NCI-H2171 treated with DMSO at 0.1 percent for 48 hours (cell line): Measurements from ENCODE around the gene IKBKE.
A peak's percentile ranks its signal among the peaks of the same experiment; 100 is the strongest.
"Not testable (repeated sequence)": the region's sequence is repeated elsewhere in the genome, so short reads cannot be mapped to it uniquely, and the experiment has no call there.

Experiments
- DNase-seq: peaks from one replicate; lab custom pipeline; 2025; lab: John Stamatoyannopoulos, UW

IKBKE gene

DNA sequence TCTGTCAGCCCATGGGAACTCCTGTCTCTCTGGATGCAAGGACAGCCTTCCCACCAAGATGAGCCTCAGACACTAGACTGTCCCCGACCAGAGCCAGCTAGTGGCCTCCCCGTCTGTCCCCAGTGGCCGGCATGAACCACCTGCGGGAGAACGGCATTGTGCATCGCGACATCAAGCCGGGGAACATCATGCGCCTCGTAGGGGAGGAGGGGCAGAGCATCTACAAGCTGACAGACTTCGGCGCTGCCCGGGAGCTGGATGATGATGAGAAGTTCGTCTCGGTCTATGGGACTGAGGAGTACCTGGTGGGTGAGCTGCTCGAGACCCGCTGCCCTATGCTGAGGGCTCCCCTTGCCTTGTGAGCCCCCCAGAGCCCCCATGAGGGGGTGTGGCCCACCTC, 5.8 kb downstream of the IKBKE start:
- DNase-seq: no peak

DNA sequence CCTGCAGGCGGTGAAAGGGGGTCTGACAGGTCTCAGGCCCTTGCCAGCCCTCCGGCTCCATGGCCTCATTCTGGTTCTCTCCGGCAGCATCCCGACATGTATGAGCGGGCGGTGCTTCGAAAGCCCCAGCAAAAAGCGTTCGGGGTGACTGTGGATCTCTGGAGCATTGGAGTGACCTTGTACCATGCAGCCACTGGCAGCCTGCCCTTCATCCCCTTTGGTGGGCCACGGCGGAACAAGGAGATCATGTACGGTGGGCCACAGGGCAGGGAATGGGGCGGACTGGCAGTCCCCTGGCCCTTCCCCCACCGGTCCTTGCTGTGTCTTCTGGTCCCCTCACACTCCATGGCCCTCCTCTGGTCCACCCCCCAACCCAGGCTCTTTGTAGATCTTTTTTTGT, 6.3 kb downstream of the IKBKE start:
- DNase-seq: no peak

DNA sequence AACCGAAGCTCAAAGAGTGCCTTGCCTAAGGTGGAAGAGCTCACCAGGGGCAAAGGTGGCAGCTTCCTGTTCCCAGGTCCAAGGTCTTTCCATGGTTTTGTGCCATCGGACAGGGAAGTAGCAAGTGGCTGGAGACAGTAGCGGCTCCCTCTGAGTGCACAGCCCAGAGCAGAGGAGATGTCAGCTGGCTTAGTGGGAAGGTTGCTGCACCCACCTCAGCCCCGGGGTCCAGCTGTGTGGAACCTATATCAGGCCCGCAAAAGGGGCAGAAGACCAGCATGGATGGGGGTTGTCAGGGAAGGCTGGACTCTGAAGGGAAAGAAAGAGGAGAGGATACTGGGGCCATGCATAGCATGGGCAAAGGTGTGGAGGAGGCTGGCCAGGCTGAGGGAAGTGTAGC, 6.8 kb downstream of the IKBKE start:
- DNase-seq: no peak

DNA sequence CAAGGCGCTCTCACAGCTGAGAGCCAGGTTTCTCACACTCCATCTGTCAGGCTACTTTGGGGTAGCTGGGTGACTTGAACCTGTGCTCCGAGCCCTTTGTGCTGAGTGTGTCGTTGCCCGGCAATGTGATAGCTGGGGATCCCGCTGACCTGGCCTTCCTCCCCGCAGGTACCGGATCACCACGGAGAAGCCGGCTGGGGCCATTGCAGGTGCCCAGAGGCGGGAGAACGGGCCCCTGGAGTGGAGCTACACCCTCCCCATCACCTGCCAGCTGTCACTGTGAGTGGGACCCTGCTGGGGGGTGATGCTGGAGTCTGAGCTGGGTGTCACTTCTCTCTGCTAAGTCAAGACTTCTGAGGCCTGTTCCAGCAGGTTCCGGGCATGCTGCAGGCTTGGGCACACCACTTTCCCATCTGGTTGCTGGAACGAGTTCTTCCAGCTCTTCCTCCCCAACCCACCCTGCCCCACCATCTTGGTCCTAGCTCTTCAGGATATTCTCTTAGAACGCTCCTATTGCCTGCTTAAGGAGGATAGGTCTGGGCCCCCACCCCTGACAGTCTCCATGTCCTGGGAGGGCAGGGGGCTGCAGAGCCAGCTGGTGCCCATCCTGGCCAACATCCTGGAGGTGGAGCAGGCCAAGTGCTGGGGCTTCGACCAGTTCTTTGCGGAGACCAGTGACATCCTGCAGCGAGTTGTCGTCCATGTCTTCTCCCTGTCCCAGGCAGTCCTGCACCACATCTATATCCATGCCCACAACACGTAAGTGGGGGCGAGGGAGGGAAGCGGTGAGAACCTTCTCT, 7.5 kb downstream of the IKBKE start:
- peak; percentile 83 for DNase-seq

DNA sequence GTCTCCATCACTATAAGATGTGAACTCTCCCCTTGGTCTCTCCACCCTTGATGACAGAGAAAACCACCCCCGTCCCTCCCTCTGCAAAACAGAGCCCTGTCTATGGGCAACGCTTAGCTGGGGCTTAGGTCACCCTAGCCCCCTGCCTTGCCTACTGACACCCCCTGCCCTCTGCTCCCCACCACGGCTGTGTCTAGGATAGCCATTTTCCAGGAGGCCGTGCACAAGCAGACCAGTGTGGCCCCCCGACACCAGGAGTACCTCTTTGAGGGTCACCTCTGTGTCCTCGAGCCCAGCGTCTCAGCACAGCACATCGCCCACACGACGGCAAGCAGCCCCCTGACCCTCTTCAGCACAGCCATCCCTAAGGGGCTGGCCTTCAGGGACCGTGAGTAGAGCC, 8.5 kb downstream of the IKBKE start:
- no peak for DNase-seq

DNA sequence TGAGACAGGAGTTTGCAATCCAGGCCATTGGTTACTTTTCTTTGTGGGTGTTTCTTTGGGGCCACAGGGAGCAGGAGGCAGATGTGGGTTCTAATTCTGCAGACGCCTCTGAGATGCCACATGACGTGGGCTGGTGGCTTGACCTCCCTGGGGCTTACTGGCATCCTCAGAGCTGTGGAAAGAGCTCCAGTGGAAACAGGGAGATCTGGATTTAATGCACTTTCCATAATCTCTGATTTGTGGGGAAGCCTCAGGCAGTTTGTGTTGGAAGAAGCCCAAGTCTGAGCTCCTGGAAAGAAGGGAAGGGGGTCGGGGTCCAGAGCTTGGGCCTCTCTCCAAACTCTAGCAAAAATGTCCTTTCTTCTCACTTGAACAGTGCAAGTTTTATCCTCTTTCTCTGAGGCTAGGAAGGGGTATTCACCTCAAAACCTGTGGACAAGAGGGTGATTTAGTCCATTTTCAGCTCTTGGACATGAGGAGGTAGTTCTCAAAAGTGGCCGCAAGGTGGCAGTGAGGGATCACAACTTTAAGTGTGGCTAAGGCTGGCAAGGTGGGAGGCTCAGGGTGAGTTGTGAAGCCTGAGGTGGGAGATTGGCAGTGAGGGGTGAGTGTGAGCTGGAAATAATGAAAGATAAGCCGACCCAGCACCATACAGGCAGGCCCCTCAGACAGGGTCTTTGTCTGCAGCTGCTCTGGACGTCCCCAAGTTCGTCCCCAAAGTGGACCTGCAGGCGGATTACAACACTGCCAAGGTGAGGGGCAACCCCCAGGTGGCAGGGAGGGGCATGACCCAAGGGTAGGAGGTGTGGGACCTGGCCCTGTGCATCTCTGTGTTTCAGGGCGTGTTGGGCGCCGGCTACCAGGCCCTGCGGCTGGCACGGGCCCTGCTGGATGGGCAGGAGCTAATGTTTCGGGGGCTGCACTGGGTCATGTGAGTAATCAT, 9.2 kb downstream of the IKBKE start:
- peak; percentile 85 for DNase-seq

DNA sequence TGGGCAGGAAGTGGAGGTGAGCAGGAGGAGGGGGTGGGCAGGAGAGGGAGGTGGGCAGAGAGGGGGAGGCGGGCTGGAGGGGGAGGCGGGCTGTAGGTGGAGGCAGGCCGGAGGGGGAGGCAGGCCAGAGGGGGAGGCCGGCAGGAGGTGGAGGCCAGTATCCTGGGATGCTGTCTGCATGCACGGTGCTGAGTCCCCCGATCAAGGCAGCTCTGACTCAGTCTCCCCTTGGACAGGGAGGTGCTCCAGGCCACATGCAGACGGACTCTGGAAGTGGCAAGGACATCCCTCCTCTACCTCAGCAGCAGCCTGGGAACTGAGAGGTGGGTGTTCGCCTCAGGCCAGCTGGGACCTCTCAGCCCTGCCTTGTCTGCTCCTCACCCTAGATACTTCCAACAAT, 9.9 kb downstream of the IKBKE start:
- no peak for DNase-seq

DNA sequence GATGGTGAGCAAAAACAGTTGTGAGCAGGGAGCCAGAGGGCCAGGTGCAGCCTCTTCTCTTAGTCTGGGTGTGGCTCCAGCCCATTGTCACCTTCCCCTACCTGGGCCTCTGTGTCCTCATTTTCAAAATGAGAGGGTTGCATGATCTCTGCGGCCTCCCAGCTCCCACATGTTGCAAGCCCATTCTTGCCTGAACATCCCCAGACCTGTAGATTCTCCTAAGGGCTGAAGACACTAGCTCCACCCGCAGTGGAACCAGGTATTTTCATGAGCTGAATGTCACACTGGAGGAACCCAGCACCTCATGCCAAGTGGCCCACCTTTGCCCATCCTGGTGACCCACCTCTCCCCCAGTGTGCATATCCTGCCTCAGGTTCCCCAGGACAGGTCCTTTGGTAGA, 12.3 kb downstream of the IKBKE start:
- DNase-seq: no peak

DNA sequence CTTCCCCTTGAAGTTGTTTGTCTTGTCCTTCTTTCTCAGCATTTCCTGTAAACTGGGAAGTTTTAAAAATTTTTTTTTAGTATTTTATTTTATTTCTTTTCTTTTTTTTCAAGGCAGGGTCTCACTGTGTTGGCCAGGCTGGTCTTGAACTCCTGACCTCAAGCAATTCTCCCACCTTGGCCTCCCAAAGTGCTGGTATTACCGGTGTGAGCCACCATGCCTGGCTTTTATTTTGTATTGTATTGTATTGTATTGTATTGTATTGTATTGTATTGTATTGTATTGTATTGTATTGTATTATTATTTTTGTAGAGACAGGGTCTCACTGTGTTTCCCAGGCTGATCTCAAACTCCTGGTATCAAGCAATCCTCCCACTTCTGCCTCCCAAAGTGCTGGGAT, 13.6 kb downstream of the IKBKE start:
- not testable (repeated sequence) for DNase-seq

DNA sequence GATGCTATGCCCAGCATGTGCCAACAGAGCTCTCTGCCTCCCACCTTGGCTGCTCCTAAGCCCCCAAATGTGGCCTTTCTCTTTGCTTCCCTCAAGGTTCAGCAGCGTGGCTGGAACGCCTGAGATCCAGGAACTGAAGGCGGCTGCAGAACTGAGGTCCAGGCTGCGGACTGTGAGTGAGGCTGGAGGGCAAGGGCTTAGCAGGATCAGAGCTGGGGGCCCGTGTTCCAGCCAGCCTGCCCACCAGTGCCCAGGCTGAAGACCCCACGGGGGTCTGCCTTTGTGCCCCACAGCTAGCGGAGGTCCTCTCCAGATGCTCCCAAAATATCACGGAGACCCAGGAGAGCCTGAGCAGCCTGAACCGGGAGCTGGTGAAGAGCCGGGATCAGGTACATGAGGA, 14.6 kb downstream of the IKBKE start:
- DNase-seq: no peak

DNA sequence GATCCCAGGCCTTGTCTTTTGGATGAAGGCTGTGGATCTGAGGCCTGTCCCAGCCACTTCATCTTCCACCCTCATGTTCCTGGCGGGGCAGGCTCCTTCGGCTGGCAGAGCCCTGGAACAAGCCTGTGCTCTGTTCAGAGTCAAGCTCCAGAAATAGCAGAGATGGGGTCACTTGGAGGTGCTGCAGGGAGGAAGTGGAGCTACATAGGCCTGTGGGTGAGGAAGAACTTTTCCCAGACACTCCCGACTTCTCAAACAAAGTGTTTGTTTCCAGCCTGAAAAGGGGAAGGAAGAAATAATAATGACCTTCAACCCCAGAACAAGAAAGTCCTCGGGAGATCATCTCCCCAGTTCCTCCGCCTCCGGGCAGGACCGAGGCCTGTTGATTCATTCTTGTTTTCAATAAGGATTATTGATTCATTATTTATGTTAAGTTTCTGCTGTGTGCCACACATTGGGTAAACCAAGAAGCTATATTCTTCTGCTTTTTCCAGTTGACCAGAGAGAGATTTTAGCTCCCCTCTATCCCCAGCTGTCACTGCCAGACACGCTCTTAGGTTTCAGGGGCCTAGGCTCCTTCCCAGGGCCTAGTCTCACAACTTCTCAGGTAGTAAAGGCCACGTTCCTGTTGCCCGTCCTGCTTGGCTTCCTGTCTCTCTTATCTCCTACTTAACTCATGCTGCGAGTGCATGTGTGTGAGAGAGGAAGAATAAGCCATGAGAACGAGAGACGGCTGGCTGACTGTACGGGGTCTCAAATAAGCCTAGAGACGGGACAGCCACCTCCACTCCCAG, 16.9 kb downstream of the IKBKE start:
- DNase-seq: no peak

DNA sequence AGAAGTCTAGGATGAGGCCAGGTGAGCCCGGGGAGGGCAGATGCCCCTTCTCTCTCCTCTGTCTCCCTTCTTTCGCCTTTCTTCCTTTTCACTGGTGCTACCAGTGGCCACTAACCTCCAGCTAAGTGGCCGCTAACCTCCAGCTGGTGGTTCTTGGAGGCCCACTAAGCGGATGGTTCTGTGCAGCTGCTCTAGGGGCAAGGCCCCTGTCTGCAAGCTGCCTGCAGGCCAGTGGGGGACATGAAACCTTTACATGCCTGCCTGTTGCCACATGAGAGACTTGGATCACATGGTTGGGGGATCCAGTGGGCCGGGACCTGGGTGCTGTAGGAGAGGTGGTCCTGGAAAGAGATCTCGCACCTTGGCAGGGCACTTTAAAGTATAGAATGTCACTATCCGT, 17.7 kb downstream of the IKBKE start:
- DNase-seq: no peak

DNA sequence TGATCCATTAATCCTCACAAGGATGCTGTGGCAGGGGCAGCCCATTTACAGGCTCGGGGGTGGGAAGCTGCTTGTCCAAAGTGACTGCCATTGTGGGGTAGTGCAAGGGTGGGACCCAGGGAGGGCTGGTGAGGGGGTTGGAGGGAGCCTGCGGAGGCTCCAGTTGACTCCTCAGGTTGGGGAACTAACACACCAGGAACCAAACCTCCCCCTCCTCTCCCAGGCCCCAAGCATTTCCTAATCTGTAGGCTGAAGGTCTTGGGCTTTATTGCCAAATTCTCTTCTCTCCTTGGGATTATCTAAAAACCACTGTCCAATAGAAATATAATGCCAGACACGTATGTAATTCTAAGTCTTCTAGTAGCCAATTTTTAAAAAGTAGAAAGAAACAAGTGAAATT, 18.2 kb downstream of the IKBKE start:
- no peak for DNase-seq

DNA sequence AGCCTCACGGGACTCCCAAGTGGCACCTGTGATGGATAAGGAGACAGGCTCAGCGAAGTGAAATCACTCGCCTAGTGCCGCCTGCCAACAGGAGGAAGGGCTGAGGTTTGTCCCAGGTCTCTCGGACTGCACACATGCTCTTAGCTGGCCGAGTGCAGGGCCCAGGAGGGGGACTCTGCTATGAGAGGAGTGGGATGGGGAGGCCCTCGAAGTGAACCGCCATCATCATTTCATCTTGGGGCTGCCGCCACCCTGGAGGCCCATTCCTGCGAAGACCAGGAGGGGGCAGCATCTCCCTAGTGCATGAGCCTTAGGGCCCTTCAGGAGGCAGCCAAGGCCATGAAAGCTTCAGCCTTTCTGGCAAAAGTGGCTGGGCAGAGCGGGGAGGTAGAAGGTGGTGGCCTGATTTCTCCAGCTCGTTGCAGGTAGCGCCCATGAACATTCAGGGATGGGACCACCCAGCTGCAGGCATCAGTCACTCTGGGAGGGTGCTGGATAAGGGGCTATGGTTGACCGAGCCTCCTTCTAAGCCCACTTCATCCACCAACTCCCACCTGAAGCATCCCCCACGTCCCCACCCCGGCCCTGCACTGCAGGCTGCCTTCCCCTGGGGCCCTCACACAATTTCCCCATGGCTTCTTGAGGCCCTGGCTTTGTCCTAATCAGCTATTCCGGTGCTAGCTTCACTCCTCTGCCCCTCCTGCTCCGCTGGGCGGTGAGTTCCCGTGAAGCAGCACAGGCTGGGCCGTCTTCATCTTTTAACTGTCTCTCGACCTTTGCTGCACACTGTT, 19.9 kb downstream of the IKBKE start:
- DNase-seq: peak; percentile 48

DNA sequence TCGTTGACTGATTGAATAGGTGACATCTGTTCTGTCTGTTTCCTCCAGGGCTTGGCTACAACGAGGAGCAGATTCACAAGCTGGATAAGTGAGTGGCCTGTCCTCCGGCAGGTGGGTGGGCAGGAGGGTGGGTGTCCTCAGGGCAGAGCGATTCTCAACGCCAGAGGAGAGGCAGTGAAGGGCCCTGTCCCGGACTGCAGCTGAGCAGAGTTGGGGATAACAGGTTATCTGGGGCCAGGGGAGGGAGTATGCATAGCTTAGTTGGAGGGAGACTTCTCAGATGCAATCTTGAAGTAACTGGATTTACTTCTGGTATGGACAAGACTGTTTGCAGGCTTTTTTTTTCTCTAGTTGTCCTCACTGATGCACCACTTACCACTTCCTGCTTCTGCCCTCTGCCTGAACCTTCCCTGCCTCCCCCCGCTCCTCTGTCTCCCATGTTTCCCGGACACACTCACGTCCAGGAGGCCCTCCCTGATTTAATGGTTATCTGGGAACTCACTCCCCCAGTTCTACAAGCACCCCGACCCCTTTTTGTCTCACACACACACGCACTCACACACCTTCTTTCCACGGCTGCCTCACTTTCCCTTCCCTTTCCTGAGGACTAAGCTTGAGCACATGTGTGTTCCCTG, 20.6 kb downstream of the IKBKE start:
- no peak for DNase-seq

DNA sequence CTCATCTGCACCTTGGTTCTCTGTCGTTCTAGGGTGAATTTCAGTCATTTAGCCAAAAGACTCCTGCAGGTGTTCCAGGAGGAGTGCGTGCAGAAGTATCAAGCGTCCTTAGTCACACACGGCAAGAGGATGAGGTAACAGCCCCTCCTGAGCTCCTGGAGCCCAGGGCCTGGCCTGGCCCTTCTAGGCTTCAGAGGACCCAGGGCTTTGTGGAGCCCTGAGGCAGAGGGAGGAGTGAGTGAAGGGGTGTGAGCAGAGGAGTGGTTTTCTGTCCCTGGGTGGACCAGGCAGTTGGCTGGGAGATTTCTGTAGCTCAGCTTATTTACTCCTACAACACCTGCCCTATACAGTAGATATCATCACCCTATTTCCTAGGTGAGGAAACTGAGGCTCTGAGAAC, 21.3 kb downstream of the IKBKE start:
- no peak for DNase-seq

DNA sequence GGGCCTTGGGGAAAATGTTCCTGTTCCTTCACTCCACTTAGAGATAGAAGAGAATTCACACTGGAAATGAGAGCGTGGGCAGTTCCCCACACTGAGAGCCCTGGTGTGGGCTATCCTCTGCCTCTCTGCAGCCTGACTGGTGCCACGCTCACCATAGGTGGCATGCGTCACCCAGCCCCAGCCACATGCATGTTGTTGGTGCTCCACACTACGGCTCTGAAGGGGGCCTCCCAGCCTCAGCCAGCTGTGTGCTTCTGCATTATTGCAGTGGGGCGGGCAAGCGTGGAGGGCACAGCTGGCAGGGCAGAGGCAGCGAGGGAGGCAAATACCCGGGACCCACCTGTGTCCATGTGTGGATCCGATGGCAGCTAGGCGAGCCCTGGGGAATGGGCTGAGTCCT, 22.3 kb downstream of the IKBKE start:
- DNase-seq: no peak

DNA sequence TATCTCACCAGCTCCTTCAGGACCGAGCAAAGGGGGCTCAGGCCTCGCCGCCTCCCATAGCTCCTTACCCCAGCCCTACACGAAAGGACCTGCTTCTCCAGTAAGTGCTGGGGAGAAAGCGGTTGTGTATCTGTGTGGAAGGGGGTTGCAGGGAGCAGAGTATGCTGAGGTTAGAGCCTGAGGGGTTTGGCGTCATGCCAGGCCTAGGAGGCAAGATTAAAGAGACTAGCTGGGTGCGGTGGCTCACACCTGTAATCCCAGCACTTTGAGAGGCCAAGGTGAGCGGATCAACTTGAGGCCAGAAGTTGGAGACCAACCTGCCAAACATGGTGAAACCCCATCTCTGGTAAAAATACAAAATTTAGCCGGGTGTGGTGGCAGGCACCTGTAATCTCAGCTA, 23.0 kb downstream of the IKBKE start:
- no peak for DNase-seq

DNA sequence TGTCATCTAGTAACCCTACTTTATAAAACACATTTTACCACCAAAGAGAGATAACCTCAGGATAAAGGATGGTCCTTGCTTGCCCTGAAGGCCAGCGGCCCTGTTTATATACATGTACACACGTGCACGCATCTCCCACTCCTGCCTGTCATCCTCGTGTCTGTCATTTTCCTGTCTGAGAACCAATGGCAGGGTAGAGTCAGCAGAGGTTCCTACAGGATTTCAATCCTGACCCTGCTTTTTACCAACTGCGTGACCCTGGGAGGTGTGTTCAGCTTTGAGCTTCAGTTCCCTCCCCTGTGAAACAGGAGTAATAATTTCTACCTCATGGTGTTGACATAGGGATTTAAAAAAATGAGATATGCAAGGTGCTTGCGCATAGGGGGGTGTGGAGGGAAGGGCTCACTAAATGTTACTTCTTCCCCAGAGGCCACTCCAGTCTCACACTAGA, 24.8 kb downstream of the IKBKE start:
- no peak for DNase-seq

DNA sequence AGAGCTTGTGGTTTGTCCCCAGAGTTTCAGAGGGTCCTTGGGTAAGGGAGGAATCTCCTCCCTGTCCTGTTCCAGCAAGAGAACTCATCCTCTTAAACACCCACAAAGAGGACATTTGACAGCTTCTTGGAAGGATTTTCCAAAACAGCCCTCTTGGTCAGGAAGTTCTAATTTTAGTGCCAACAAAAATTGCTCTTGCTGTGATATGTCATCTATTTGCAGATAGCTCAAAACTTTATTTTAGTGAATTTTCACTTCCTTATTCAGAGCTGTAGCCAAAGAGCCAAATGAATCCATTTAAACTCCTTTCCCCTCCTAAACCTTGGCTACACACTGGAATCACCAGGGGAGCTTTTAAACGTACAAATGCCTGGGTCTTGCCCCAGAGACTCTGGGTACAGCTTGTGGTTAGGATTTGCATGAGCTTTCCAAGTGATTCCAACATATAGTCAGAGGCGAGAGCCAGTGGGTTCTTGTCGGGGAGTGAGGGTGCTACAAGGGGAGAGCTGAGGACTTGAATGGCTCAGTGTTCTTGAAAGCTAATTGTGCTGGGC, 25.3 kb downstream of the IKBKE start:
- DNase-seq: no peak
